HG02885 (cell line): ENCODE measurements around the gene KATNAL1.
"Not testable (repeated sequence)": the region's sequence is repeated elsewhere in the genome, so short reads cannot be mapped to it uniquely, and the experiment has no call there.

Experiments used
- ATAC-seq: cut with Tn5 transposase; IDR thresholded peaks from one replicate; pipeline ENCODE4 v1.9.1; 2021; ENCODE audit warnings: mild to moderate bottlenecking; ENCODE audit not compliant: unreplicated experiment, poor library complexity

The KATNAL1 gene

DNA sequence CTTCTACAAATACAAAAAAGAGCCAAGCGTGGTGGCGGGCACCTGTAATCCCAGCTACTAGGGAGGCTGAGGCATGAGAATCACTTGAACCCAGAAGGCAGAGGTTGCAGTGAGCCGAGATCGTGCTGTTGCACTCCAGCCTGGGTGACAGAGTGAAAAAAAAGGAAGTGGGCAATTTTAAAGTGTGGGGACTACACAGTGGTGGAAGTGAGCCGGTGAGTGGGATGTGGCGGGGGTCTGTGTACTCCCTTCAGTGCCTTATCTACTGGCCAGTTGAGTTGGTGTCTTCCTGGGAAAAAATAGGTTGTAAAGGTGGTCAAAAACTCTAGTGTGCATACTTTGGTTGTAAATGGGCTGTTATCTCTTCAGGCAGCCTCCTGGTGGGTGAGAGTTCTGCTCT is 133.1 kb downstream of the KATNAL1 start:
- ATAC-seq, result not testable (repeated sequence)

GRCh38 chr13:30173303-30173610 is 134.1 kb downstream of the KATNAL1 start:
- ATAC-seq, result no peak

DNA sequence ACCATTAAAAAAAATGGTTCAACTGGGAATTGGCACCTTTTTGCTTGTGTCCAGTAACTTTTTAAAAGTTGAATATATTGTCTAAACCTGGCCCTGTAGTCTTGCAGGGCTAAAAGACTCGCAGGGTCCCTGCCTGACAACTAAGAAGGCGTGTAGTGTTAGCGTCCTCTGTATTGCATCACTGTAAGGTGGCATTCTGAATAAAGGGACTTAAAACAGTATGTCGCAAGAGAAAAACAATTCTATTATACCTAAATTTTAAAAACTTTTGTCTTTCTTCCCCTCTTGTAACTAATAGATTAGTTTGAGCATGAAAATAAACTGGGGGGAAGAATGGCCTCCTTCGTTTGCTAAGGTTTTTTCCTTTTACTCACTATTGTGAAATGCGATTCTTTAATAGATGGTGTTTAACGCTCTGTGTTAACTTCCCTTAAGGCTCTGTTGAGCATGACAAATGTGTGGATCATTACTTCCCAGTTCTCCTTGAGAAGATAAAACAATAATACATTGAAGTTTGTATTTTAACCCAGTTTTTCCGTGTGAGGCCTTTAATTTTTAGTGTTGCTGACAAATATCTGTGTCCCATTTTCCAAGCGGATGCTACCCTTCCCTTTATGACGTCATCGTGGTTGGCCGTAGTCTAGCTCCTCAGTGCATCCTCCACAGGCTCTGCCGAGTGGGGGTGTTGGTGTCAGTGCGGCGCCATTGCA is 134.6 kb downstream of the KATNAL1 start:
- ATAC-seq, result no peak

DNA sequence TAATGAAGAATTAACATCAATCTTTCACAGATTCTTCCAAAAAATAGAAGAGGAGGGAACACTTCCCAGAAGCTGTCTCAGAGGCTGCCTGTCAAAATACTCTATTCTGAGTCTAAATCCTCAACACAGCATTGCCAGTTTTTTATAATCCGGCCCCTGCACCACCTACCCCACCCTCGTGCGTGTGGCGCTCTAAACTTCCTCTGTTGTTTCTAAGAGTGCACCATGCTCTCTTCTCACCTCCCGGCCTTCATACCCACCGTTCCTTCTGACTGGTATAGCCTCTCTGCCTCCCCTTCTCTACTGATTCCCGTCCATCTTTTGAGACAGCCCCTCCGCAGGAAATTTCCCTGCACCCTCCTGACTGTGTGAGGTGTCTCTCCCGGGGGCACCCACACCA is 136.8 kb downstream of the KATNAL1 start:
- no peak for ATAC-seq

DNA sequence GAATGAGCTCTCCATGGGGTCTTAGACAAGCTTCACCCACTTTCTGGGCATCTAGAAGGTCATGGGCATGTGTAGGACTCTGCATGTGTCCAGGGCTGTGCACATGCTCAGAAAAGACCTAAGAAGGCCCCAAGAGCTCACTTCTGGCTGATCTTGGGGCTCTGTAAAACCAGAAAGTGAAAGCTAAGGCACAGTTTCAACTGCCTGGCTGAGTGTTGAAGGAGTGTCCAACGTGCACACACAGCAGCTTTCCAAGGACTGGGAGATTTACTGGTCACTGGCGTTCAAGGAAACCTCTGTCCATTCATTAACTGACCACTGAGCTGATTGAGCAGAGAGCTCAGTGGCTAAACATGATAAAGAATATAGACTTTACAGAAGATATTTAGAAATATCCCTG is 137.9 kb downstream of the KATNAL1 start:
- no peak for ATAC-seq

GRCh38 chr13:30165796-30166195 is 141.6 kb downstream of the KATNAL1 start:
- no peak for ATAC-seq

DNA sequence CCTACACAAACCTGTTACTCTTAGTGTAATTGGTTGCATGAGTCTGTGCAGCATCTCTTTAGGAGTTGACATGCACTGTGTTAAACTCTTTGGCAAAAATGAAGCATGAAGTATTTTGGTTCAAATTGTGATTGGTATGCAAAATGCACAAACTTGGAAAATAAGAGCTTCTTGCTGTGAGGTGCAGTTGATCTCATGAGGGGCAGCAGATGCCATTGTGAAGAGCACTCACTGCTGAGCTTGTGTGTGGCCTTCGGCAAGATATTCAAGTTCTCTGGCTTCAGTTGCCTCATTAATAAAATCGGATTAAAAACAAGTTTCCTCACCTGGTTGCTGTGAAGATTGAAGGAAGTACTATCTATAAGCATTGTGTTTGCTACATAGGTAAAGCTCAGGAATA is 142.3 kb downstream of the KATNAL1 start:
- no peak for ATAC-seq

GRCh38 chr13:30164146-30164545 is 143.2 kb downstream of the KATNAL1 start:
- no peak for ATAC-seq

DNA sequence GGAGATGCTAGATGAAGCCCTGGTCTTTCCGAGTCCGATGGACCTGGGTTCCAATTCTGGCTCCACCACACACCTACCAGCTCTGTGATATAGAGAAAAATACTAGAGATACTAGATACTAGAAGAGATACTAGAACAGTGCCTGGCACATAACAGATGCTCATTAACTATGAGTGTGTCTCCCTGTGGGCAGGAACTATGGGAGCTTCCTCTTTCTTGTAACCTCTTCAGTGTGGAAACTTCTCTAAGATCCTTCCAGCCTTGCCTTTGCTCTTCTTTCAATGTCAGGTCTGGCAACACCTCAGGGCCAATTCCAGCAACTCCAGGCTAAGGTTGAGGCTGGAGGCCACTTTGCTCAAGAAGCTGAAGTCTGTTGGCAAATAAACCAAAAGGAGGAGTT is 143.9 kb downstream of the KATNAL1 start:
- ATAC-seq, result no peak

DNA sequence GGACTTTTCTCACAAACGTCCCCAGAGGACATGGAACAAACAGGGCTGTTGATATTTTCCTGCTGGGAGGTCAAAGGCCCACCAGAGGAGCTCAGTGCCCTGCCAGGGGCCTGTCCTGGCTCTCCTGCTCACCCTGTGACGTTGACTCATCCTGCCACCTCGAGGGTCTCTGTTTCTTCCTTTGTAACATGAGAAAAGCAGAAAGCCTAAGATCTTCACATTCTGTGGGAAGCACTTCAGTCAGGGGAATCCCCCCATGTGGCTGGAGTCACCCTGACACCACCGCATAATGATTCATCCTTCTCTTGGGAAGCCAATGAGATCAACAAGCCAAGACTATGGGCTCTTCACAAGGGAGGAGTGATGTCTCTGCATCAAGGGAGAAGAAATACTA is 147.9 kb downstream of the KATNAL1 start:
- ATAC-seq, result no peak

DNA sequence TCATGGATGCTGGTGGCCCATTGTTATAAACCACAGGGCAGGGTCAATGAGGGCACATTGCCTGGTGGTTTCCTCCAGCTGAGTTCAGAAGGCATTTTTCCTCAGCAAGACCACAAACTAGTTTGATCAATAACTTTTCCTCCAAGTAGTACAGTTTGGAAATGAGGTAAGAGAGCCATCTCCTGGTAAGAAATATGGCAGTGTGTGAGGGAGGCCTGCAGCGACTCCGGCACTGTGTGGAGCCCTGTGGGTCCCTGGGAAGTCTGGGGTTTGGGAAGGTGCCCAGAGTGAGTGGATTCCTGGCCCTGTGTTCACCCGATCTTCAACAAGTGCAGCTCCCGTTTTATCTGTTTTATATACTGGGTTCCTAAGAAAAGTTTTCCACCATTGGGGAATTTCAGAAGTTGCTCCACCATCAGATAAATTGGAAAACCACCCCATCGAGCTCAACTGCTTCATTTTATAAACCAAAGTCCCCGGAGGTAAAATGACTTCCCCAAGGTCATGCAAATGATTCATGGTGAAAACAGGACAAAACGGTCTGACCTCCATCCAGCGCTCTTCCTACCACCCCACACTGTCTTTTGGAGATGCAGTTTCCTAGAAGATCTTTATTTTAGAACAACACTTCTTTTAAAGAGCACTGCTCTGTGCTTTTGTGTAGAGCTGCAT is 148.4 kb downstream of the KATNAL1 start:
- no peak for ATAC-seq

DNA sequence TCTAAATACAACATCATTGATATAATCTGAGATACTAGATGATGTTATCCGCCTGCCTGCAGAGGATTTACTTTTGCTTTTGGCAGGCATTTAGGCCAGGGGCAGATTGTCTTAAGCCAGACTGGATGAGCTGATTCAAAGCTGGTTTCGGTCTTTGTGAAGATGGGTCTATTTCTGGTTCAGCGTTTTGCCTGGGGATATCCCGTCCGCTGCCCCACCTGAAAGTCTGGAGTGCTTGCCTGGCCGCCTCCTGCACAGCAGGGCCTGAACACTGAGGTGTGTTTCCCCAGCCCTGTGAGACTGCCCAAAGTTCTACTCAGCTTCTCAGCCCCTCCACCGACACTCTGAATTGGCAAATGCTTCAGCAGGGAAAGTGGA is 149.7 kb downstream of the KATNAL1 start:
- peak; percentile 73 for ATAC-seq

GRCh38 chr13:30156826-30157615 is 150.3 kb downstream of the KATNAL1 start:
- ATAC-seq, result peak; percentile 20

DNA sequence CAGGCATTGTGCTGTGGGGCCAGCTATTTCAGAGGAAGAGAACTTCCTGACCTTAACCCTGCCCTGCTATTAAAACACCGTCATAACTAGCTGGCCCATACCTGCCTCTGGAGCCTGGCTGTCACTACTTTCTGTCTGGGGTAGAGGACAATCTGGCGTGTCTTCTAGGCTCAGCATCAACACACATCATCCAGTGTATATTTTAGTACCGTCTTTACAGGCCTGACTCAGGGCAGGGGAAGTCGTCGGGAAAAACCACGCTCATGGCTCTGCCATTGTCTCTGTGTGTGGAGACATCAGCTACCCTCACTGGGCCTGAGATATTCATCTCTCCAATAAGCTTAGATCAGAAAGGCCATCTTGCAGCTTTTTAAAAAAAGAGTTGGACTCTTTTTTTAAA is 151.1 kb downstream of the KATNAL1 start:
- ATAC-seq, result no peak

DNA sequence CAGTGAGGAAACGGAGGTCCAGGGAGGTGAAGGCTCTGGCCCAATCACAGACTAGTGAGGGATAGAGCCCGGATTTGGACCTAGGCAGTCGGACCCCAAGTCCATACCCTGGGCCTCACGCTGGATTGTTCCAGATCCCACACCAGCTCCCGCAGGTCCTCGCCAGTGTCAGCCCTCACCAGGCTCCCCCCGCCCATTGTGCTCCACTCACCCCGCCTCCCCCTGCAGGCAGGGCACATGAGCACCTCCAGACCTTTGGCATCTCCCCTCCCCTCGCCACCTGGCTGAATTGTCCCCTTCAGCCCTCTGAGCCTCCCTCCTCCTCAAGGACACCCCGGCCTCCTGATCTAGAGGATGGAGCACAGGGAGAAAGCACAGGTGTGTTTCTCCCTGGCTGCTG is 152.4 kb downstream of the KATNAL1 start:
- no peak for ATAC-seq

GRCh38 chr13:30154531-30154930 is 152.8 kb downstream of the KATNAL1 start:
- no peak for ATAC-seq

DNA sequence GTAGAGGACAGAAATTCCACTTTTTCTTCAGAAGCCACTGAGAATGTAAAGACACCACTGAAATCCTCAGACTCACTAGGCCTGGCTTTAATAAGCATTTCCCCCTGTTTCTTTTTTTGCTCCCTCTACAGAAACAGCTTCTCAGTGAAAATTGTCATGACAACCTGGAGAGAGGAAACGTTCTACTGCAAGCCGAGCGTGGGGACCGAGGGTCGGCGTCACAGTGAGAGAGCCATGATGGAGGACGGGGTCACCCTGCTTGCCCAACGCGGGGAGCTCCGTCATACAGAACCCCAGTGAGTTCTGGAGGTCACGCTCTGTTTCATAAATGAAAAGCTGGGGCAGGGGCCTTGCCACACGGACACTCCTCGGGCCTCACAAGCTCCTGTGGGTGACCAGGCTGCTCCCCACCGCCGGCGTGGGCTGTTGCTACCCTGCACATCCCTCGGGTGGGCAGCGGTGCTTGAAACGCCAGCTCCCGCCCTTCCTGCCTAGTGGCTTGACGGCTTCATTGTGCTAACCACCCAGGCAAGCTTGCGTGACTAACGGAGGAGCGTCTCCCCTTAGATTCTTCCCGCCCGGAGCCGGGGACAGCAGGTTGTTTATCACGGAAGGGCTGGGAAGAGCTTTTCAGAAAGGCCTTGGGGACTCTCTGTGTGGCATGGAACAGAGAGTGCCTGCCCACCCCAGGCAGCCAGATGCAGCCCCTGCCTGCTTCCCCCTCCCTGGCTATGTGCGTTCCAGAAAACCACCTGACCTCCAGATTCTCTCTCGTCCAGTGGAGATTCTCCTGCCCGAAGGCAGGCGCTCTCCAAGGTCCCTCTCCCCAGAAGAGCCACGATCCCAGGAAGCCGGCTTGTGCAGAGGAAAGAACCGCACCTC is 153.6 kb downstream of the KATNAL1 start:
- no peak for ATAC-seq
